ENCODE measurements around the gene PERM1.
"Not testable (repeated sequence)": the region's sequence is repeated elsewhere in the genome, so short reads cannot be mapped to it uniquely, and the experiment has no call there.

The PERM1 gene

DNA sequence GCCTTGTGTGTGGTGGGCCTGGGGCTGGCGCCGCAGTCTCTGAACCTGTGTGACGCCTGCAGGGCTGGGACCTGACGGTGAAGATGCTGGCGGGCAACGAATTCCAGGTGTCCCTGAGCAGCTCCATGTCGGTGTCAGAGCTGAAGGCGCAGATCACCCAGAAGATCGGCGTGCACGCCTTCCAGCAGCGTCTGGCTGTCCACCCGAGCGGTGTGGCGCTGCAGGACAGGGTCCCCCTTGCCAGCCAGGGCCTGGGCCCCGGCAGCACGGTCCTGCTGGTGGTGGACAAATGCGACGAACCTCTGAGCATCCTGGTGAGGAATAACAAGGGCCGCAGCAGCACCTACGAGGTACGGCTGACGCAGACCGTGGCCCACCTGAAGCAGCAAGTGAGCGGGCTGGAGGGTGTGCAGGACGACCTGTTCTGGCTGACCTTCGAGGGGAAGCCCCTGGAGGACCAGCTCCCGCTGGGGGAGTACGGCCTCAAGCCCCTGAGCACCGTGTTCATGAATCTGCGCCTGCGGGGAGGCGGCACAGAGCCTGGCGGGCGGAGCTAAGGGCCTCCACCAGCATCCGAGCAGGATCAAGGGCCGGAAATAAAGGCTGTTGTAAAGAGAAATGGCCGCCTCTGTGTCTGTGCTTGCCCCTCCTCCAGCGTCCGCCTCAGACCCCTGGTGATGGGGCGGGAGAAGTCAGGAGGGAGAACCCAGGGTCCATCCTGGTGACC lies 32.2 kb upstream of the PERM1 start:
- no peak for DNase-seq

DNA sequence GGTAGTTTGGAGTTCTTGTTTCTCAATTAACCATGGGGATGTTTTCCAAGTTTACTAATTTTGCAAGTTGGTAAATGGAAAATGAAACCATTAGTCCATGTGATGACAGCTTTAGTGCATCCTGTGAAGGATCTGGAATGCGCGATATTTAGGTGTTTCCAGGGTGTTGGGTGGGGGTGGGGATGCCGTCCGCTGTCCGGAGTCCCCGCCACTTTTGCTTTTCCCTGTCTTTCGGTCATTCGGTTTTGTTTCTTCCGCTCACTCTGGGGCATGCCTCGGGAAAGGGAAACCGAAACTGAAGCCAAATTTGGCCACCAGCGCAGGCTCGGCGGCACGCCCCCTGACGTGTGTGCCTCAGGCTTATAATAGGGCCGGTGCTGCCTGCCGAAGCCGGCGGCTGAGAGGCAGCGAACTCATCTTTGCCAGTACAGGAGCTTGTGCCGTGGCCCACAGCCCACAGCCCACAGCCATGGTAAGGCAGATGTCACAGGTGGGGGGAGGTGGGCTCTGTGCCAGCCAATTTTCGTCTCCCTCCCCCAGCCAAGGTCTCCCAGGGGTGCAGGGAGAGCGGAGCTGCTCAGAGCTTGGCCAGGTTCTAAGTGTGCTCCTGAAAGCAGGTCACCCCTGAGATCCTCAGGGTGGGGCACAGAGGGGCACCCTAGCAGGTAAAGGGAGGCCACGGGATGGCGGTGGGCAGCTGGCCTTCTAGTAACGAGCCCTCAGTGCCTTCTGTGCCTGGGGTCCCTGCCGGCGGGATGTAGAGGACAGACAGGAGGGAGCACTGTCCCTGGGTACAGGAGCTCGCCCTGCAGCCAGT lies 31.4 kb upstream of the PERM1 start, which contains the start of gene ISG15:
ISG15 (plus strand) TSS at position 393 of the 817 bp plus-strand sequence; CDS start at position 470, 77 bp downstream.
- peak; percentile 75 to 76 for DNase-seq

DNA sequence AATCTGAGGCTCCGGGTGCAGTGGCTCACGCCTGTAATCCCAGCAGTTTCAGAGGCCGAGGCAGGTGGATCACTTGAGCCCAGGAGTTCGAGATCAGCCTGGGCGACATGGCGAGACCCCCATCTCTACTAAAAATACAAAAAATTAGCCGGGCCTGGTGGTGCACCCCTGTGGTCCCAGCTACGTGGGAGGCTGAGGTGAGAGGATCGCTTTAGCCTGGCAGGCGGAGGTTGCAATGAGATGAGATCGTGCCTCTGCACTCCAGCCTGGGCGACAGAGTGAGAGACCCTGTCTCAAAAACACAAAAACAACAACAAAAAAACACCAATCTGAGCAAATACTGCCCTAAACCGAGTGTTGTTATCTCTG lies 30.8 kb upstream of the PERM1 start:
- not testable (repeated sequence) for DNase-seq

DNA sequence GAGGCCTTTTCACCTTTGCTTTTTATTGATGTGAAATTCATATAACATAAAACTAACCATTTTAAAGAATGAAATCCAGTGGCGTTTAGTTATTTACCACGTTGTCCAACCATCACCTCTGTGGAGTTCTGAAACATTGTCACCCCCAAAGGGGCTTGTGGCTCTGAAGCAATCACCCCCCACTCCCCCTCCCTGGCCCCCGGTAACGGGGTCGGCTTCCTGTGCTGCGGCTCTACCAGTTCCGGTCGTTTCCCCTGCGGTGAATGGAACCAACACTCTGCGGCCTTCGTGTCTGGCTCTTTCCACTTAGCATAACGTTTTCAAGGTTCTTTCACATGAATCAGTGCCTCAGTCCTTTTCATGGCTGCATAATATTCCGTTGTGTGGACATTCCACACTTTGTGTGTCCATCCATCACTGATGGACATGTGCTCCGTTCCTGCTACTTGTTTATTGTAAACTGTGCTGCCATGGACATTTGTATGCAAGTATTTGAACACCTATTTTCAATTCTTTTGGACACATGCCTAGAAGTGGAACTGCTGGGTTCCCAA lies 29.6 kb upstream of the PERM1 start:
- no peak for DNase-seq

DNA sequence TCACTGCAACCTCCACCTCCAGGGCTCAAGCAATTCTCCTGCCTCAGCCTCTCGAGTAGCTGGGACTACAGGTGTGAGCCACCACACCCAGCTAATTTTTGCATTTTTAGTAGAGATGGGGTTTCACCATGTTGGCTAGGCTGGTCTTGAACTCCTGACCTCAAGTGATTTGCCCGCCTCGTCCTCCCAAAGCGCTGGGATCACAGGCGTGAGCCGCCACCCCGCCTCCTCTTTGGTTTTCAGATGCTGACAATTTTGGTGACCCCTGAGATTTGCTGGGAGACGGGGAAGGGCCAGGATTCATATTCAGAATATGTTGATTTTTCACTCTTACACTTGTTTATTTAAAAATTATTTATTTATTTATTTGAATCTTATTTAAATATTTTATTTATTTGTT lies 28.2 kb upstream of the PERM1 start:
- not testable (repeated sequence) for DNase-seq

- no peak for DNase-seq
Observed at GRCh38 chr1:1006305-1007159, 24.6 kb upstream of the PERM1 start.

DNA sequence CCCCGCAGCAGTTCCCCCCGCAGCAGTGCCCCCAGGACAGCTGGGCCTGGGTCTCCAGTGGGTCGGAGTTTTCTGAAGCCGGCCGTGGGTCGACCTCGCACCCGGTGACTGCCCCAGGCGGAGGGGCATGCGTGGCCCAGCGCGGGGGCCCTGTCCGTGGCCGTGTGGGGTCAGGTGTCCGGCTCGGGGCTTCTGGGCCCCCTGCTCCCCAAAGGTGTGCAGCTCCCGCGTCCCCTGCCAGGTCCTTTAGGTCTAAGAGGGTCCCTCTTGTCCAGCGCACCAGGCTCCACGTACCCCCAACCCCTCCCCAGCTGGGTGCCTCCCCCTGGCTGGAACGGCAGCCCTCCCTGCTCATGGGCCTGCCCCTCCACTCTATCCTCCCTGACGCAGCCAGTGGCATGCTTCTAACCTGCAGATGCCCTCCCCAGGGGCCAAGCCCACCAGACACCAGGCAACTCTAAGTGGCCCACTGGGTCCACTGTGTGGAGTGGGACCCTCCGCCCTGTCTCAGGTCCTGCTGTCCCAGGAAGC lies 23.9 kb upstream of the PERM1 start:
- DNase-seq, result no peak

DNA sequence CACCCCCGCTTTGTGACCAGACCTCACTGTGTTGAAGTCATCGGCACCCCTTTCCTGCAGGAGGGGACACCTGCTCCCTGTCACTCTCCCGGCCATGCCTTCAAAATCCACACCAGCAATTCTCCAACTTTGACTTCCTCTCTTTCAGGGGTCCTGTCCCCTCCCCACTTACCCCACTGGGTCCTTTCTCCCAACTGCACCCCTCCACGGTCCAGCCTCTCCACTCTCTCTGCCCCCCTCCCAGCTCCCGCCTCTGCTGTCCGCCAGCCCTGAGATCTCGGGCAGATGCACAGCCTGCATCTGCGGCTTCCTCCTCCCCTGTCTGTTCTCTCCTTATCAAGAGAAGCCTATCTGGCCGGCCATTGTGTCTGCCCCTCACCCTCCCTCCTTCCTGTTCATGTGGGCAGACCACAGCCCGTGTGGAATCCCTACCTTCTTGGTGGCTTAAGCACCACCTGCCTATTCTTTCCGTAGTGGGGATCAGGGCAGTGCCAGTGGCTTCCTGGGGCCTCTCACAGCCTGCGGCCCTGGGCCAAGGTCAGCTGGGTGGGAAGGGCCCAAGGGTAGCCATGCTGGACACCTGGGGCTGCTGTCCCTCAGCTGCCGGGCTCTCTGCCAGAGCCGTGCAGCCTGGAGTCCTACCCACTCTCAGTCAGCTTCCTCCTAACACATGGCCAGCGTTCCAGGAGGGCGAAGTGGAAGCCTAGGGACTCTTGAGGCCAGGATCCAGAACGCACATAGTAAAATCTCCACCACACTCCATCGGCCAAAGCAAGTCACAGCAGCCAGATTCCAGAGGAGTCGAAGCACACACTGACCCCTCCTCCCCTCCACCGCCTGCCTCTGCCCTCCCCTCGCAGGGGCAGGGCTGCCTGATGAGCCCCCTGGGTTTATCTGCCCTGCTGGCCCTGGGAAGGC lies 23.1 kb upstream of the PERM1 start:
- DNase-seq, result peak; percentile 39 to 51

- no peak for DNase-seq
Observed at GRCh38 chr1:1004420-1004779, 22.5 kb upstream of the PERM1 start.

DNA sequence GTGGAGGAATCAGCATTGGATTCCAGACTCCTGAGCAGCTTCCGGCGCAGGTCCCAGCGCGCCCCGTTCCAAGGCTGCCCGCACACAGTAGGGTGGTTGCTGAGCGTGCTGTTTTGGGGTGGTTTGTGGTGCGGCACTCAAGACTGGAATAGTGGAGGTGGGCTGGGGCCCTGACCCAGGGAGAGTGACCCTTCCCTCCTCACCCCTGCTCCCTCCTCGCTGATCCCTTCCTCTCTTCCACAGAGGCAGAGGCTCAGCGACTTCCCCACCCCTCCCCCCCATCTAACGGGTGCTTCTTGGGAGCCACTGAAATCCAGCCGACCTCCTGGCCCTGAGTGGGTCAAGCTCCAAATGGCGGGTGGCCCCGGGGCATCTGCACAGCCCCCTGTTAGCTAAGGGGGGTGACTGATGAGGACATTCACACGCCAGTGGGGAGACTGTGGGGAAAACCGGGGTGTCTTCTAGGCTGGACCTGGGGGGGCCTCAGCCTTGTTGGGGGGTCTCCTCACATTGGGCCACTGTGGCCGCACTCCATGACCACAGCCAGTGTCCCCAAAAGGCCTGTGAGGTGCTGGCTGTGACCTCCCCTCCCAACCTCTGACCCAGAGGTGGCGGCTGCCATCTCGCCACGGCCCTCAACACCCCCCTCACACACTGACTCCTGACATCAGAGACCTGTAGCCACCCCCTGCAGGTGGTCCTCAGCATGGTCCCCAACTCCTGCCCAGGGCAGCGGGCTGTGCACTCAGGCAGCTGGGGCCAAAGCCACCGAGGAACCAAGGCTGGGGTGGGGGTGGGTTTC lies 21.9 kb upstream of the PERM1 start:
- no peak for DNase-seq

DNA sequence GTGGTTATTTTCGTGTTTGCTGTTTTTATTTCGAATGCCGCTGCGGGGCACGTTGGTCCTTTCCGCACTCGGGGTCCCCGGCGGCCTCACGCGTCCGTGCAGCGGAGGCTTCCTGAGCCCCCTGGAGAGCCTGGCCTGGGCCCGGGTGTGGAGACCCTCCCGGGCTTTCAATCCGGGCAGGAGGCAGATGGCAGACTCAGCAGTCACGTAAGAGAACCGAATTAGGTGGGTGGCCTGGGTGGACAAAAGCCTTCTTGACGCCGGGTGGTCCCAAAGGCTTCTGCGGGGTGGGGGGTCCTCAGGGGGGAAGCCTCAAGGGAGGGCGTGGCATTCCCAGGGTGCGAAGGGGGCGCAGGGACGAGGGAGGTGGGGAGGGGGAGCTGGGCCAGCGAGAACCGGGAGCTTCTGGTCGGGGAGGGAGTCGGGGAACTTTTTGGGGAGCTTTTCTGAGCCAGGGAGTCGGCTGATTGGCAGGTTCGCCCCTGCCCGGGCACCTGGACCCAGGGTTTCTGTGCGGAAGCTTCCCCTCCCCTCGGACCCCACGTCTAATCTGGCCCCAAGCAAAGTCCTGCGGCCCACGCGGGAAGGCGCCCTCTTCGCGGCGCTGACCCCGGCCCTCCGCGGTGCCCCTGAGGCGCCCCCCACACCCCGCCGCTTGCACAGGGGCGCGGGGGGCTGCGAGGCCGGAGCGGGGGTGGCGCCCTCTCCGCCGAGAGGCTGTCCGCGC lies 19.3 kb upstream of the PERM1 start:
- DNase-seq, result no peak

- no peak for DNase-seq
Observed at GRCh38 chr1:1000357-1001056, 18.6 kb upstream of the PERM1 start.

- no peak for DNase-seq
Observed at GRCh38 chr1:999725-1000356, 17.9 kb upstream of the PERM1 start, which contains the start of gene HES4. HES4 (minus strand) TSS chr1:1000097; CDS start chr1:999973, 124 bp downstream.

GRCh38 chr1:998995-999724 lies 17.3 kb upstream of the PERM1 start:
- DNase-seq, result no peak

DNA sequence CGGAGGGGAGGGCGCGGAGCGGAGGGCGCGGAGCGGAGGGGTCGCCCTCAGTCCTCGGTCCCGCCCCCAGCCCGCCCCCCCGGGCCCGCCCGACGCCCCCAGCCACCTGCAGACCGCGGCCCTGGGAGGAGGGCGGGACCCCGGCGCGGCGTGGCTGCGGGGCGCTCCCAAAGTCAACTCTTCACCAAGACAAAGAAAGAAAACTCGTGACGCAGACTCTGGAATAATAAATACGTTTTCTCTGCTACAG lies 16.8 kb upstream of the PERM1 start:
- no peak for DNase-seq

DNA sequence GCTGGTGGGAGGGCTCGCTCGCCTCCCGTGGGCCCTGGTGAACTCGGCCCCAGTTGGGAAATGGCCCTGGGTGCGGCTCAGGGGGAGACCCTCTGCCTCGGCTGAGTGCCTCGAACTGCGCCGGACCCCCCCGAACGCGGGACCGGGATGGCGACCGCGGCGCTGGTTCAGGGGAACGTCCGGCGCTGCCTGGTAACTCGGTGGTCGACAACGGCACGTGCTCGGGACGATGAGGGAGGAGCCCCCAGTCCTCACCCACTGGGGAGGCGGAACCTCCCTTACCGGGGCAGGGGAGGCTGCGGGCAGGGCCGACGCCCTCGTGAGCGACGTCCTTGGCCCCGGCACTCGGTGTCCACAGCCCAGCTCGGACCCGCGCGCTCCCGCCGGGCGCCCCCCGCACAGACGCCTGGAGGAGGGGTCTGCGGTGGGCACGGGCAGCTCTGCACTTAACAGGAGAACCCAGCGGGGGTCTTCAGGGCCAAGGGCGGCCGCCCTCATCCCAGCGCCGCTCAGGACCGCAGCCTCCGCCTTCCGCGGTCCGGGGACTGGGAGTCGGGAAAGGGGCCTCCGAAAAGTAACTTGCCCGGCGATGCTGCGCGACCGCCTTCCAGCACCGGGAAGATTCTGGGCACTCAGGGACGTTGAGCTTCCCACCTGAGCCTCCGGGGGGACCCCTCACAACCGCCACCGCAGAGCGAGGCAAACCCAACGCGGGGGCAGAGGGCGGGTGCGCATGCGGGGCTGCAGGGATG lies 16.3 kb upstream of the PERM1 start:
- no peak for DNase-seq

DNA sequence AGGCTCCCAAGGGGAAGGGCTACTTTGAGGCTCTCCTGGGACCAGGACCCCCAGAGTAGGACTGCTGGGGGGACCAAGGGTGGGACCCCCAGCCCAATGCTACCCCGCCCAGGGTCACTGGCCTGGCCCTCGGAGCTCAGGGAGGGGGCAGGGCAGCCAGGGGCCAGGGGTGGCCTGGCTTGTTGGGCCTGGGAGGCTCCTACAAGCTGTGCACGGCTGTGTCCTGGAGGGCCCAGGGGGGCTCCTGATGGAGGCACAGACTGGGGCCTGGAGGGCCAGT lies 15.8 kb upstream of the PERM1 start:
- no peak for DNase-seq
